Measurements from ENCODE around the gene PPARA.

Gene PPARA

GRCh38 chr22:46150034-46150654 is at the start of gene PPARA:
Gene PPARA (plus strand): TSS chr22:46150526. CDS start chr22:46198384, 47,858 bp downstream.
- no peak for DNase-seq

GRCh38 chr22:46102159-46102558 is 48.2 kb upstream of the PPARA start:
- DNase-seq = no peak

- no peak for DNase-seq
Measured at GRCh38 chr22:46102752-46103151, 47.6 kb upstream of the PPARA start.

- no peak for DNase-seq
Measured at GRCh38 chr22:46103181-46103580, 47.1 kb upstream of the PPARA start.

- no peak for DNase-seq
Measured at GRCh38 chr22:46103664-46104063, 46.7 kb upstream of the PPARA start.

- DNase-seq = no peak
Measured at GRCh38 chr22:46104170-46104880, 46.0 kb upstream of the PPARA start.

GRCh38 chr22:46104881-46105493 is 45.3 kb upstream of the PPARA start:
- DNase-seq = no peak

GRCh38 chr22:46105494-46106278 is 44.6 kb upstream of the PPARA start:
- no peak for DNase-seq

GRCh38 chr22:46106279-46107022 is 43.9 kb upstream of the PPARA start:
- DNase-seq = no peak

GRCh38 chr22:46107089-46107664 is 43.1 kb upstream of the PPARA start:
- peak; percentile 69 for DNase-seq

- no peak for DNase-seq
Measured at GRCh38 chr22:46107753-46108563, 42.4 kb upstream of the PPARA start.

GRCh38 chr22:46108564-46109473 is 41.5 kb upstream of the PPARA start:
- no peak for DNase-seq

- no peak for DNase-seq
Measured at GRCh38 chr22:46109474-46110003, 40.8 kb upstream of the PPARA start.

GRCh38 chr22:46110215-46110614 is 40.1 kb upstream of the PPARA start:
- no peak for DNase-seq

- no peak for DNase-seq
Measured at GRCh38 chr22:46111645-46112306, 38.5 kb upstream of the PPARA start.

GRCh38 chr22:46112405-46112804 is 37.9 kb upstream of the PPARA start:
- DNase-seq = no peak

- no peak for DNase-seq
Measured at GRCh38 chr22:46113110-46113909, 37.0 kb upstream of the PPARA start.

GRCh38 chr22:46113910-46114517 is 36.3 kb upstream of the PPARA start:
- no peak for DNase-seq
